ENCODE data around the gene TTLL5. TPM values are rescaled to one million over a fixed set of nuclear protein-coding genes. Genes with fewer than 3 reads are reported as not detected.

TTLL5 gene
- total RNA-seq, 2 experiments from 2014 or later, result 19.8 to 26.4 TPM

GRCh38 chr14:75866970-75867369 lies 205.9 kb downstream of the TTLL5 start:
- no peak overlapping the region for H3K27ac ChIP-seq (ENCODE audit: low read depth in 1 of 2, low read length in 2 of 2)
- peaks cover 2% of the 10 kb centered on the region for H3K36me3 ChIP-seq (ENCODE audit: insufficient read depth, low read length)
- Mint-ChIP-seq H3K27ac (no peak overlapping the region), H3K36me3 (ENCODE audit: low read depth) (peaks cover 26% of the 10 kb centered on the region), H3K9me3 (no peaks in the 10 kb centered on the region), H3K4me1 (ENCODE audit: low read depth) (no peaks in the 10 kb centered on the region), H3K27me3 (no peaks in the 10 kb centered on the region), H3K4me3 (no peak overlapping the region)
- no peaks in the 10 kb centered on the region for H3K27me3 ChIP-seq (ENCODE audit: control insufficient read depth in 1 of 2, insufficient read depth in 2 of 2, low read length in 2 of 2)
- H3K4me3 ChIP-seq (ENCODE audit: low read length), result no peak overlapping the region
- POLR2A ChIA-PET, result no interaction called here
- DNase-seq (no peak), ATAC-seq (ENCODE audit: poor library complexity) (no peak)
- intact Hi-C loops (cut with DNase I, micrococcal nuclease), result no loop called here
- CTCF ChIA-PET, result no interaction called here
- TF ChIP-seq, protein P1, sequence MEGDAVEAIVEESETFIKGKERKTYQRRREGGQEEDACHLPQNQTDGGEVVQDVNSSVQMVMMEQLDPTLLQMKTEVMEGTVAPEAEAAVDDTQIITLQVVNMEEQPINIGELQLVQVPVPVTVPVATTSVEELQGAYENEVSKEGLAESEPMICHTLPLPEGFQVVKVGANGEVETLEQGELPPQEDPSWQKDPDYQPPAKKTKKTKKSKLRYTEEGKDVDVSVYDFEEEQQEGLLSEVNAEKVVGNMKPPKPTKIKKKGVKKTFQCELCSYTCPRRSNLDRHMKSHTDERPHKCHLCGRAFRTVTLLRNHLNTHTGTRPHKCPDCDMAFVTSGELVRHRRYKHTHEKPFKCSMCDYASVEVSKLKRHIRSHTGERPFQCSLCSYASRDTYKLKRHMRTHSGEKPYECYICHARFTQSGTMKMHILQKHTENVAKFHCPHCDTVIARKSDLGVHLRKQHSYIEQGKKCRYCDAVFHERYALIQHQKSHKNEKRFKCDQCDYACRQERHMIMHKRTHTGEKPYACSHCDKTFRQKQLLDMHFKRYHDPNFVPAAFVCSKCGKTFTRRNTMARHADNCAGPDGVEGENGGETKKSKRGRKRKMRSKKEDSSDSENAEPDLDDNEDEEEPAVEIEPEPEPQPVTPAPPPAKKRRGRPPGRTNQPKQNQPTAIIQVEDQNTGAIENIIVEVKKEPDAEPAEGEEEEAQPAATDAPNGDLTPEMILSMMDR (IDR thresholded peaks at IDR 0.05), result no peak
- H3K9me3 ChIP-seq (ENCODE audit: control insufficient read depth in 1 of 2, insufficient read depth in 1 of 2, low read length in 2 of 2), result no peaks in the 10 kb centered on the region
- no peaks in the 10 kb centered on the region for H3K4me1 ChIP-seq (ENCODE audit: insufficient read depth, low read length)

GRCh38 chr14:75871181-75871880 lies 210.3 kb downstream of the TTLL5 start:
- Mint-ChIP-seq H3K27me3 (no peaks in the 10 kb centered on the region), H3K4me3 (no peak overlapping the region), H3K36me3 (ENCODE audit: low read depth) (peaks cover 32% of the 10 kb centered on the region), H3K4me1 (ENCODE audit: low read depth) (no peaks in the 10 kb centered on the region), H3K27ac (no peak overlapping the region), H3K9me3 (no peaks in the 10 kb centered on the region)
- intact Hi-C loops (cut with DNase I, micrococcal nuclease), result no loop called here
- TF ChIP-seq, protein P1 (IDR thresholded peaks at IDR 0.05), result no peak
- Histone ChIP-seq H3K27ac (ENCODE audit: low read depth in 1 of 2, low read length in 2 of 2) (no peak overlapping the region), H3K4me1 (ENCODE audit: insufficient read depth, low read length) (no peaks in the 10 kb centered on the region), H3K9me3 (ENCODE audit: control insufficient read depth in 1 of 2, insufficient read depth in 1 of 2, low read length in 2 of 2) (no peaks in the 10 kb centered on the region), H3K36me3 (ENCODE audit: insufficient read depth, low read length) (peaks cover 1% of the 10 kb centered on the region), H3K4me3 (ENCODE audit: low read length) (no peak overlapping the region), H3K27me3 (ENCODE audit: control insufficient read depth in 1 of 2, insufficient read depth in 2 of 2, low read length in 2 of 2) (no peaks in the 10 kb centered on the region)
- ChIA-PET POLR2A (no interaction called here), CTCF (no interaction called here)
- DNase-seq, result no peak
- no peak for ATAC-seq (ENCODE audit: poor library complexity)

DNA sequence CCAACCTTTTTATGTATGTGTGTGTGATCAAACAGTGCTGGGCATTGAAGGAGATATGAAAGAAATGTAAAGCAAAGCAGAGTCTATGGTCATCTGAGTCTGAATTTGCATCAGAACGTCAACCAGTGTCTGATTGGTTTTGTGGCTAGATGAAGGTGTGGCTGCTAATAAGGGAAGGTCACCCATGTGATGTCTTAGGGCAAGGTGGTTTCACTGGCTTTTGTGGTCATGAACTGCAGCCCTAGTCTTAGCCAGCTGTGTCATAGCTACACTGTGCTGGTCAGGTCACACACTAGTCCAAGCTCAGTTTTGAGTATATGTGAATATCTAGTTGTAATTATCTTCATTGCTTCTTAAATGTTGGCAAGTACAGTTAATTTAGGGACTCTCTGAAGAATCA lies 214.9 kb downstream of the TTLL5 start:
- CTCF ChIA-PET, result no interaction called here
- Histone ChIP-seq H3K27ac (ENCODE audit: low read depth in 1 of 2, low read length in 2 of 2) (no peak overlapping the region), H3K36me3 (ENCODE audit: insufficient read depth, low read length) (no peaks in the 10 kb centered on the region), H3K9me3 (ENCODE audit: control insufficient read depth in 1 of 2, insufficient read depth in 1 of 2, low read length in 2 of 2) (no peaks in the 10 kb centered on the region), H3K4me1 (ENCODE audit: insufficient read depth, low read length) (no peaks in the 10 kb centered on the region), H3K4me3 (ENCODE audit: low read length) (no peak overlapping the region), H3K27me3 (ENCODE audit: control insufficient read depth in 1 of 2, insufficient read depth in 2 of 2, low read length in 2 of 2) (no peaks in the 10 kb centered on the region)
- Mint-ChIP-seq H3K27me3 (no peaks in the 10 kb centered on the region), H3K36me3 (ENCODE audit: low read depth) (peaks cover 13% of the 10 kb centered on the region), H3K4me1 (ENCODE audit: low read depth) (no peaks in the 10 kb centered on the region), H3K27ac (no peak overlapping the region), H3K9me3 (no peaks in the 10 kb centered on the region), H3K4me3 (no peak overlapping the region)
- no peak for ATAC-seq (ENCODE audit: poor library complexity)
- DNase-seq, result no peak
- intact Hi-C loops (cut with DNase I, micrococcal nuclease), result no loop called here
- TF ChIP-seq, protein P1 (IDR thresholded peaks at IDR 0.05), result no peak
- POLR2A ChIA-PET, result no interaction called here

Data from CD4-positive, alpha-beta T cell (primary cell).